ENCODE data around the gene SSBP2.

DNA sequence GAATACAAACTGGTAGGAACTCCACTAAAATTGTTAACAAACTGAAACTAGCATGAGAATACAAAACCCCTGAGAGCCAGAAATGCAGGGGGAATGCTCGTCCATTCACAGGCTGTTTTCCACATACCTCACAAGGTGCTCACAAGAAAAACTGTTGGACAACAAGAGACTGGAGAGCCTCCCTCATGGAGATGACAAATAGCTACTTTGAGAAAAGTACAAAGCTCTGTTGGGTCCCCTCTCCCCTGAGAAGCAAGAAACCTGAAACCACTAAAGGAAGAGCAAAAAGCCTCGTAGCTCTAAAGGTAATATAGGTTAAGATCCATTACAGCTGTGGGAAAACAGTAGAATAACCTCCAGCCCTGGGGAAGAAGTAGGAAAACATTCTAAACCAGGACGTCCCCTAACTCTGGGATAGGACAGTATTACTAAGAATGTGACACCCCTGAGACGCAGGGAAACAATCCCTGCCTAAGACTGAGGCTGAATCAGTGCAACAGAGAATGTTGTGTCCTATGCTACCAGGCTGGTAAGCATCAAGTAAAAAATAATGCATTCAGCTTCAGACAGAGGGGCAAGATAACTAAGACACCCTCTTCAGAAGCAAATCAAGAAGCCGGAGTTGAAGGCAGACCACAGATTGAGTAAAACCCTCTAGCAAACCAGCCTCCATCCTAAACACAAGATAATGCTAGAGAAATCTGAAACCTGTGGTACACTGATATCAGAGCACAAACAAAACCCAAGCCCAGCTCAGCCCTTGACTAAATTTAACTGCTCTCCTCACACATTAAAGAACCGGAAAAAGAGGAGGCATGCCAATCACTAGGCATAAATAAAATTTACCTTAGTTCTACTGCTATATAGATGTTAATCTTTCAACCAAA is 160.2 kb downstream of the SSBP2 start:
- TF ChIP-seq, protein P1, sequence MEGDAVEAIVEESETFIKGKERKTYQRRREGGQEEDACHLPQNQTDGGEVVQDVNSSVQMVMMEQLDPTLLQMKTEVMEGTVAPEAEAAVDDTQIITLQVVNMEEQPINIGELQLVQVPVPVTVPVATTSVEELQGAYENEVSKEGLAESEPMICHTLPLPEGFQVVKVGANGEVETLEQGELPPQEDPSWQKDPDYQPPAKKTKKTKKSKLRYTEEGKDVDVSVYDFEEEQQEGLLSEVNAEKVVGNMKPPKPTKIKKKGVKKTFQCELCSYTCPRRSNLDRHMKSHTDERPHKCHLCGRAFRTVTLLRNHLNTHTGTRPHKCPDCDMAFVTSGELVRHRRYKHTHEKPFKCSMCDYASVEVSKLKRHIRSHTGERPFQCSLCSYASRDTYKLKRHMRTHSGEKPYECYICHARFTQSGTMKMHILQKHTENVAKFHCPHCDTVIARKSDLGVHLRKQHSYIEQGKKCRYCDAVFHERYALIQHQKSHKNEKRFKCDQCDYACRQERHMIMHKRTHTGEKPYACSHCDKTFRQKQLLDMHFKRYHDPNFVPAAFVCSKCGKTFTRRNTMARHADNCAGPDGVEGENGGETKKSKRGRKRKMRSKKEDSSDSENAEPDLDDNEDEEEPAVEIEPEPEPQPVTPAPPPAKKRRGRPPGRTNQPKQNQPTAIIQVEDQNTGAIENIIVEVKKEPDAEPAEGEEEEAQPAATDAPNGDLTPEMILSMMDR (IDR thresholded peaks at IDR 0.05; ENCODE audit: insufficient read depth, low read length, poor library complexity, severe bottlenecking), result no peak
- TF ChIP-seq EZH2phosphoT487 (conservative IDR thresholded peaks at IDR 0.05; ENCODE audit: low read length), result no peak

Measured in SU-DHL-6 (cell line).